H1 (cell line): ENCODE measurements around the gene AOPEP. TPM values are rescaled to one million over a fixed set of nuclear protein-coding genes. Genes with fewer than 3 reads are reported as not detected.
A peak's percentile ranks its signal among the peaks of the same experiment; 100 is the strongest.

Experiments used
- CTCF ChIA-PET: fragments of 300-600 bp; sonication (Branson Sonifier 250); formaldehyde crosslinking; loops from one replicate; lab custom pipeline; 2021; ENCODE audit not compliant: partially characterized antibody; lab: Charles Lee
- POLR2A ChIA-PET: fragments of 300-600 bp; sonication (Branson Sonifier 250); formaldehyde crosslinking; loops from one replicate; lab custom pipeline; 2021; ENCODE audit warnings: inconsistent platforms; ENCODE audit not compliant: partially characterized antibody; lab: Charles Lee
- DNase-seq, 2 experiments: peaks; one replicate each; pipeline versions ENCODE4 v3.0.0 to v3.0.0-alpha.2; 2010 to 2022; ENCODE audit warnings: low spot score in 2 of 2, low read depth in 1 of 2, mixed read lengths in 1 of 2
- FAIRE-seq: peaks from 2 replicates; lab custom pipeline; 2011; peaks lifted over from hg19 to GRCh38; lab: Jason Lieb, UNC
- H2AFZ ChIP-seq: 2 replicates; pipeline ENCODE4 v1.8.1; 2012; ENCODE audit warnings: low read length, inconsistent platforms
- H2AK5ac ChIP-seq: 2 replicates; pipeline ENCODE4 v1.6.1; 2013; ENCODE audit warnings: low read depth, low read length
- H2BK120ac ChIP-seq: replicated peaks from 2 replicates; pipeline ENCODE3; 2013; ENCODE audit warnings: low read depth, low read length, inconsistent platforms
- H2BK12ac ChIP-seq: 2 replicates; pipeline ENCODE4 v1.6.1; 2013; ENCODE audit warnings: low read depth, low read length
- H2BK15ac ChIP-seq: 2 replicates; pipeline ENCODE4 v1.6.1; 2013; ENCODE audit warnings: low read length
- H2BK20ac ChIP-seq: 2 replicates; pipeline ENCODE4 v1.6.1; 2013; ENCODE audit warnings: low read length
- H2BK5ac ChIP-seq: 2 replicates; pipeline ENCODE4 v1.6.1; 2013; ENCODE audit warnings: low read depth, low read length
- H3K14ac ChIP-seq: 2 replicates; pipeline ENCODE4 v1.6.1; 2013; ENCODE audit warnings: inconsistent platforms; ENCODE audit not compliant: insufficient read length
- H3K18ac ChIP-seq: 2 replicates; pipeline ENCODE4 v1.6.1; 2013; ENCODE audit warnings: low read length; ENCODE audit errors: extremely low read depth
- H3K23ac ChIP-seq: 2 replicates; pipeline ENCODE4 v1.6.1; 2013; ENCODE audit warnings: inconsistent platforms; ENCODE audit not compliant: insufficient read length
- H3K23me2 ChIP-seq: 2 replicates; pipeline ENCODE4 v1.6.1; 2013; ENCODE audit warnings: low read depth, low read length
- H3K27ac ChIP-seq: 2 replicates; pipeline ENCODE4 v1.6.1; 2011; ENCODE audit warnings: low read depth, low read length, inconsistent platforms
- H3K27me3 ChIP-seq, 4 experiments: replicated peaks in 1 of 4; 1 replicate in 1 of 4; 2 replicates in 3 of 4; pipeline versions ENCODE4 v1.6.1 to v1.8.1; 2011 to 2013; ENCODE audit warnings: low read length in 3 of 4, mild to moderate bottlenecking in 3 of 4, inconsistent platforms in 2 of 4, mixed read lengths in 2 of 4, moderate library complexity in 1 of 4; ENCODE audit not compliant: control insufficient read depth in 3 of 4, insufficient read depth in 3 of 4; ENCODE audit errors: extremely low read depth in 1 of 4
- H3K36me3 ChIP-seq, 4 experiments: 2 replicates each; pipeline versions ENCODE4 v1.6.1 to v1.8.1; 2011 to 2013; ENCODE audit warnings: mild to moderate bottlenecking in 4 of 4, low read length in 3 of 4, moderate library complexity in 2 of 4, control low read depth in 1 of 4, inconsistent platforms in 1 of 4; ENCODE audit not compliant: insufficient read depth in 4 of 4, control insufficient read depth in 2 of 4
- H3K4ac ChIP-seq: replicated peaks from 2 replicates; pipeline ENCODE3; 2013; ENCODE audit warnings: low read length, low read depth, mixed read lengths, inconsistent platforms; ENCODE audit not compliant: insufficient read length
- H3K4me1 ChIP-seq, 4 experiments: replicated peaks in 1 of 4; 1 replicate in 1 of 4; 2 replicates in 3 of 4; pipeline versions ENCODE4 v1.6.1 to v1.8.1; 2011 to 2013; ENCODE audit warnings: low read length in 3 of 4, inconsistent platforms in 2 of 4, mixed read lengths in 1 of 4; ENCODE audit not compliant: insufficient read depth in 4 of 4, control insufficient read depth in 3 of 4
- H3K4me2 ChIP-seq, 2 experiments: 2 replicates each; pipeline versions ENCODE4 v1.6.1 to v1.8.1; 2011 to 2013; ENCODE audit warnings: low read depth in 2 of 2, low read length in 2 of 2, control low read depth in 1 of 2, inconsistent platforms in 1 of 2, mild to moderate bottlenecking in 1 of 2; ENCODE audit not compliant: insufficient read depth in 1 of 2
- H3K4me3 ChIP-seq, 4 experiments: fragments of 200-600, 300-600 bp in 1 of 4; sonication (generic), shearing (Covaris generic), sonication (Bioruptor Twin) in 1 of 4; 2 replicates each; pipeline versions ENCODE4 v1.5.1 to v1.8.1; 2011 to 2016; ENCODE audit warnings: low read length in 4 of 4, low read depth in 3 of 4, control low read depth in 2 of 4, inconsistent platforms in 2 of 4, mild to moderate bottlenecking in 2 of 4, mixed read lengths in 1 of 4, moderate library complexity in 1 of 4; ENCODE audit not compliant: insufficient read depth in 2 of 4; ENCODE audit errors: extremely low read depth in 1 of 4
- H3K56ac ChIP-seq: replicated peaks from 2 replicates; pipeline ENCODE3; 2013; ENCODE audit warnings: low read depth, mild to moderate bottlenecking, mixed read lengths, low read length, inconsistent platforms; ENCODE audit not compliant: insufficient read length
- H3K79me1 ChIP-seq: 2 replicates; pipeline ENCODE4 v1.6.1; 2013; ENCODE audit warnings: low read depth, low read length, control low read depth
- H3K79me2 ChIP-seq, 2 experiments: 2 replicates each; pipeline versions ENCODE4 v1.6.1 to v1.8.1; 2012 to 2013; ENCODE audit warnings: low read length in 2 of 2, mild to moderate bottlenecking in 2 of 2, inconsistent platforms in 1 of 2; ENCODE audit not compliant: insufficient read depth in 2 of 2, control insufficient read depth in 1 of 2
- H3K9ac ChIP-seq, 4 experiments: replicated peaks in 1 of 4; 1 replicate in 1 of 4; 2 replicates in 3 of 4; pipeline versions ENCODE4 v1.6.1 to v1.8.1; 2011 to 2013; ENCODE audit warnings: low read depth in 3 of 4, low read length in 3 of 4, control low read depth in 2 of 4, mild to moderate bottlenecking in 2 of 4, moderate library complexity in 2 of 4, inconsistent platforms in 1 of 4; ENCODE audit errors: extremely low read depth in 1 of 4
- H3K9me3 ChIP-seq, 2 experiments: 2 replicates each; pipeline versions ENCODE4 v1.6.1 to v1.8.1; 2012 to 2013; ENCODE audit warnings: mild to moderate bottlenecking in 2 of 2, moderate library complexity in 2 of 2, control low read depth in 1 of 2, inconsistent platforms in 1 of 2, low read depth in 1 of 2, low read length in 1 of 2, mixed read lengths in 1 of 2; ENCODE audit not compliant: insufficient read depth in 2 of 2
- H4K20me1 ChIP-seq, 2 experiments: replicated peaks in 1 of 2; 2 replicates each; pipeline versions ENCODE3 to v1.8.1; 2011 to 2013; ENCODE audit warnings: inconsistent platforms in 2 of 2, low read length in 2 of 2, mild to moderate bottlenecking in 1 of 2; ENCODE audit not compliant: insufficient read depth in 2 of 2, control insufficient read depth in 1 of 2
- H4K5ac ChIP-seq: 2 replicates; pipeline ENCODE4 v1.6.1; 2013; ENCODE audit warnings: low read length, low read depth, mixed read lengths, inconsistent platforms; ENCODE audit not compliant: insufficient read length
- H4K8ac ChIP-seq: 2 replicates; pipeline ENCODE4 v1.8.0; 2013; ENCODE audit warnings: mild to moderate bottlenecking, moderate library complexity, low read length, inconsistent platforms; ENCODE audit not compliant: insufficient read depth; ENCODE audit errors: extremely low read depth
- H4K91ac ChIP-seq: replicated peaks from 2 replicates; pipeline ENCODE3; 2013; ENCODE audit warnings: low read length, mixed read lengths, inconsistent platforms; ENCODE audit not compliant: insufficient read length
- CREB1 ChIP-seq: IDR thresholded peaks from 2 replicates; pipeline ENCODE4 v1.6.1; 2012; ENCODE audit warnings: inconsistent platforms
- EGR1 ChIP-seq: IDR thresholded peaks from 2 replicates; pipeline ENCODE4 v1.6.1; 2011; ENCODE audit warnings: low read depth, low read length, borderline replicate concordance
- SP2 ChIP-seq: IDR thresholded peaks from 2 replicates; pipeline ENCODE4 v1.6.1; 2012; ENCODE audit warnings: mild to moderate bottlenecking, low read length, inconsistent platforms
- WGBS, 2 experiments: shearing (Covaris generic) in 1 of 2; methylation state at CpG; one replicate each; pipeline versions ENCODE4 v1.1.6 to v1.1.7; 2013 to 2015; ENCODE audit warnings: low lambda C conversion rate in 2 of 2, mixed read lengths in 2 of 2, inconsistent platforms in 1 of 2, low coverage in 1 of 2, missing lambda C conversion rate in 1 of 2; ENCODE audit not compliant: insufficient replicate concordance in 2 of 2, insufficient coverage in 1 of 2, insufficient read length in 1 of 2; ENCODE audit errors: extremely low coverage in 1 of 2, missing lambda C conversion rate in 1 of 2; 5-methylcytosine and 5-hydroxymethylcytosine counted together
- polyA plus RNA-seq, 7 experiments: library from polyadenylated mRNA; depleted of rRNA in 3 of 7; stranded (reverse) in 5 of 7; unstranded in 2 of 7; fragments of >200 nt in 5 of 7; fragments of 200-250 nt in 2 of 7; gene quantifications; 1 replicate in 5 of 7; 2 replicates in 1 of 7; 4 replicates in 1 of 7; pipeline versions ENCODE4 v1.2.1 to v1.2.3, GENCODE V29; 2011 to 2013; ENCODE audit warnings: missing spikeins in 2 of 7, mixed read lengths in 2 of 7
- total RNA-seq: library from RNA; stranded (reverse); fragmentation: NEBNext Ultra II Directional; extraction: Animal tissue kit (Norgen Biotek cat#: 25700); gene quantifications from 2 replicates; pipeline ENCODE4 v1.2.1, GENCODE V29; 2021

AOPEP gene
- total and polyA plus RNA-seq, 2 of the 8 experiments (the other 6 are each of a cell fraction or from before 2014, with no cell fraction given) = 6.1 to 14.3 TPM

- Histone ChIP-seq H3K27me3 (no peaks in the 10 kb centered on the region), H4K91ac (no peak overlapping the region), H3K4ac (no peak overlapping the region), H2BK120ac (no peak overlapping the region), H3K23ac (no peak overlapping the region), H2BK15ac (no peak overlapping the region), H3K79me1 (peaks cover 6% of the 10 kb centered on the region; the same call in 1 of the 2 replicates), H3K23me2 (no peaks in the 10 kb centered on the region), H2AFZ (no peak overlapping the region), H4K5ac (no peak overlapping the region), H2AK5ac (no peak overlapping the region), H3K56ac (no peak overlapping the region), H3K4me1 (no peaks in the 10 kb centered on the region), H3K4me3 (no peak overlapping the region), H3K18ac (no peak overlapping the region), H3K9me3 (no peaks in the 10 kb centered on the region), H3K9ac (no peak overlapping the region), H3K36me3 (no peaks in the 10 kb centered on the region), H4K8ac (no peak overlapping the region), H3K4me2 (no peak overlapping the region), H3K27ac (no peak overlapping the region), H3K79me2 (peaks cover 0 to 2% of the 10 kb centered on the region in 2 experiments; a peak in 1 of 4 replicates), H3K14ac (no peak overlapping the region), H4K20me1 (peaks cover 0 to 2% of the 10 kb centered on the region in 2 experiments), H2BK5ac (0 out of 2 replicates have a peak overlapping the region, but pooled peaks have one; percentile 35), H2BK12ac (no peak overlapping the region), H2BK20ac (no peak overlapping the region)
- ChIA-PET POLR2A (no interaction called here), CTCF (interaction anchor here (0.6 to 2.1 kb wide), 5 partner anchors 43 to 356 kb away, joined by 3 to 8 read pairs (median 4); no protein-coding TSS in a partner anchor)
- FAIRE-seq (no peak), DNase-seq (no peak)
- TF ChIP-seq CREB1 = no peak
- no peak for TF ChIP-seq SP2
- no peak for TF ChIP-seq EGR1
- 77% methylated on average over 3 of the region's 3 CpGs; no CpG with 5 or more reads in 1 of the 2 experiments for WGBS, 2 experiments
Measured at GRCh38 chr9:94740145-94740840, 13.8 kb downstream of the AOPEP start.
